RPMI8226 (cell line): ENCODE data around the gene DHX57.
A peak's percentile ranks its signal among the peaks of the same experiment; 100 is the strongest.

Experiments used
- DNase-seq: peaks from one replicate; pipeline ENCODE4 v3.0.0-alpha.2; 2015

The DHX57 gene

DNA sequence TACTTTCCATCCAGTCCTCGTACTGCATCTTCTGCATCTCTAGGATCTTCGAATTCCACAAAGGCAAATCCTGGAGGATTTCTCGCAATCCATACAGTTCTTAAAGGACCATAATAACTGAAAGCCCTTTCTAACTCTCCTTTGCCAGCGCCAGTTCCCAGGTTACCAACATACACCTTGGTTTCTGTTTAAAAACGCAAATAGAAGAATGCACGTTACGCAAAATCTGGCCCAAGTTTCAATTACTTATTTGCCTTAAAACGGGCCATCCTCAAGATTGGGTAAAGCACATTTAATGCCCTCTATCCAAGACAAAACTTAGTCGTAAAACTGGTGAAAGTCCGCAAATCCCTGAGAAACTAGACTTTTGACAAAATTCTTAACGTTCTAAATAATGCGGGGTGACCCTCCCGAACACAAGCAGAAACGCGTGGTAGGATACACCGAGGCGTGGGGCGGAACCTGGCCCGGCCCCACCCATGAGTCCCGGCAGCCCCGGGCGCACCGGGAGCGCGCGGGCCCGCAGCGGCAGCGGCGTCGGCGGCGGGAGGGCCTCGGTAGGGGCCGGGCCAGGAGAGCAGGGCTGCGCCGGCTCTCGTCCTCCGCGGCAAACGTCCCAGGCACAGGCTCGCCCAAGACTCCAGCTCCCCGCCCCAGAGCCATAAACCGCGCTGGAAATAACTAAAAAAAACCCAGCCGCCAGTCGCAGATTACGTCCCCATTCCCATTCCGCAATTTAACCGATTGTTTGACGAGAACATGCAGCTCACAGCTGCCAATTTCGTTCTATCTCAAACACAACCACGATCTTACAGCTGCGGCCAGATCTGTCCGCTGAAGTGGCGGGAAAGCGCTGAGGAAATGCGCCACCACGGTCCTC lies 125.5 kb downstream of the DHX57 start:
- peak; percentile 71 for DNase-seq

DNA sequence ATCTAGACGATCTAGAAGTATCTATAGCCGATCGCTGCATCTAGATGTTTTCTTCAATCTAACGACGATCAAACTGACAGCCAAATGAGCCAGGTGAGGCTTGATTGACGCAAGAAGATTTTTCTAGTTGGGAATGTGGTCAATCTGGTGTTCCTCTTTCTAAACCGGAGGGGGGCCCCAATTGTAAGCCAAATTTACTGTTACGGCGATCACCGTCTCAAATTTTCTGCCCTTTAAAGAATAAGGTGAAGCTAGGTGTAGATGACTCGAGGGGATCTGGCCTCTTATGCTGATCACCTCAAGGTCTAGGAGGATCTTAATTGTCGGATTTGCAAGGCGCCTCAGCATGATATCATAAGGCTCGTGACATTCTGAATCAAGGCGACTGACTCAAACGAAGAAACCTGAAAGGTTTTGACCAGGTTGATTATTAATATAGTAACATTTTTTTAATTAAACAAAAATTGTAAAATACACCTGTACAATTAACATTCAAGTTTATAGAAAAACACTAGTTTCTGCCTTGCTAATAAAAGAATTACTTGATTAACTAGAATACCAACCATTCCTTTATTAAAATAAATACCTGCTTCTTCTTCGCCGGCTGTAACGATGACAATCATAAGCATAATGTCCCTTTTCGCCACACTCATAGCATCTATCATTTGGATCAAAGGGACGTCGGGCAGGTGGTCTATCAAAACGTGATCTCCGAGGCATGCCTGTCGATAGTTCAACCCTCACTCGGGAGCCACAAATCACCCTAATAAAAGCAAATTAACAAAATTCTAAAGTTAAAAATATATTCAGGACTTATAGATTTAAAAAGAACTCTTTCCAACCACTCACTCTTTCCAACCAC lies 126.6 kb downstream of the DHX57 start:
- no peak for DNase-seq

DNA sequence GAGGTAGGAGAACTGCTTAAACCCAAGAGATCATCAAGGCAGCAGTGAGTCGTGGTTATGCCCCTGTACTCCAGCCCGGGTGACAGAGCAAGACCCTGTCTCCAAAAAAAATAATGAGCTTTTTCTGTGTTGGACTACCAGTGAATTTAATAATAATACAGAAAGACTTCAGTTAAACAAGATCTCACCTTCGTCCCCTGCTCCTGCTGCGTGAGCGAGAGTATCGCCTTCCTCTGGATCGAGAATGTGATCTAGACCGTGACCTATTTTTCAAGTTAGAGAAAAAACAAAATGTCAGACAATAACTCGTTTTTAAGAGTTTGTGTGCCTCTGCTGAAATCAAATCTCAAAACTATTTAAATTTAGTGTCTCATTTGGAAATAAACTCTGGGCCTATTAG lies 127.3 kb downstream of the DHX57 start:
- DNase-seq: no peak

DNA sequence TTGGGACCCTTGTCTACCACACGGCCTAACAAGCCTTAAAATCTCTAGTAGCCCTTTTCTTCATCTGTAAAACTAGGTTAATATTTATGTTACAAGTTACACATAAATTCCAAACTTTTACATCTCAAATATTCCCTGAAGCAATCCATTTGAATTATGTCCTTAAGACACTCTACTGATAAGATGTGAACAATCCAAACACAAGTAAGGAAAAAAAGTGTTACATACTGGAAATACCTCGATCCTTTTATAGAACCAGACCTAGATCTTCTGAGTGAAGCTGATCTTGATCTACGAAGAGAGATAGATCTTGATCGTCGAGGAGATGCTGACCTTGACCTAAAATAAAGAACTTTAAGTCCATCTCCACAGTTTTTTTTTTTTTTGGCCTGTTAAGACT lies 127.9 kb downstream of the DHX57 start:
- no peak for DNase-seq
